Mesenchymal stem cell (in vitro differentiated cells and primary cell): ENCODE data around the gene ANO10.
A peak's percentile ranks its signal among the peaks of the same experiment; 100 is the strongest.

Experiments used
- DNase-seq: peaks from one replicate; pipeline ENCODE4 v3.0.0-alpha.2; 2013
- H2AFZ ChIP-seq: one replicate; pipeline ENCODE4 v1.6.1; 2013; ENCODE audit warnings: low read depth, mild to moderate bottlenecking, control low read depth, inconsistent platforms, low read length, moderate library complexity
- H2AK5ac ChIP-seq: 2 replicates; pipeline ENCODE4 v1.6.1; 2013; ENCODE audit warnings: low read length, moderate library complexity, mild to moderate bottlenecking, inconsistent platforms; ENCODE audit not compliant: severe bottlenecking
- H2BK120ac ChIP-seq: one replicate; pipeline ENCODE4 v1.6.1; 2013; ENCODE audit warnings: low read depth, mild to moderate bottlenecking, inconsistent platforms, low read length, moderate library complexity
- H2BK12ac ChIP-seq, 2 experiments: one replicate each; pipeline ENCODE4 v1.6.1; 2013; ENCODE audit warnings: inconsistent platforms in 2 of 2, low read length in 2 of 2, mild to moderate bottlenecking in 2 of 2, moderate library complexity in 2 of 2, control low read depth in 1 of 2
- H2BK15ac ChIP-seq: one replicate; pipeline ENCODE4 v1.6.1; 2013; ENCODE audit warnings: mild to moderate bottlenecking, low read depth, inconsistent platforms; ENCODE audit not compliant: poor library complexity, severe bottlenecking
- H2BK5ac ChIP-seq: 2 replicates; pipeline ENCODE4 v1.6.1; 2013; ENCODE audit warnings: low read depth, mild to moderate bottlenecking, low read length, control low read depth, inconsistent platforms; ENCODE audit not compliant: poor library complexity, severe bottlenecking
- H3K14ac ChIP-seq, 2 experiments: one replicate each; pipeline ENCODE4 v1.6.1; 2013; ENCODE audit warnings: inconsistent platforms in 2 of 2, low read length in 2 of 2, control low read depth in 1 of 2, mild to moderate bottlenecking in 1 of 2, moderate library complexity in 1 of 2
- H3K18ac ChIP-seq, 2 experiments: one replicate each; pipeline ENCODE4 v1.6.1; 2013; ENCODE audit warnings: inconsistent platforms in 2 of 2, low read length in 2 of 2, control low read depth in 1 of 2, low read depth in 1 of 2, mild to moderate bottlenecking in 1 of 2
- H3K23ac ChIP-seq, 2 experiments: one replicate each; pipeline ENCODE4 v1.6.1; 2013; ENCODE audit warnings: inconsistent platforms in 2 of 2, low read length in 2 of 2, mild to moderate bottlenecking in 2 of 2, moderate library complexity in 2 of 2, control low read depth in 1 of 2
- H3K27ac ChIP-seq: 2 replicates; pipeline ENCODE4 v1.5.1; 2013; ENCODE audit warnings: mild to moderate bottlenecking, moderate library complexity, low read length, control low read depth, inconsistent platforms; ENCODE audit not compliant: poor library complexity, severe bottlenecking
- H3K27me3 ChIP-seq, 2 experiments: 2 replicates each; pipeline versions ENCODE4 v1.6.1 to v1.7.0; 2013; ENCODE audit warnings: low read length in 2 of 2, mild to moderate bottlenecking in 2 of 2, moderate library complexity in 2 of 2, control low read depth in 1 of 2, inconsistent platforms in 1 of 2; ENCODE audit not compliant: control insufficient read depth in 1 of 2, insufficient read depth in 1 of 2
- H3K36me3 ChIP-seq, 2 experiments: 2 replicates each; pipeline versions ENCODE4 v1.6.1 to v1.7.0; 2013; ENCODE audit warnings: low read length in 2 of 2, control low read depth in 1 of 2, inconsistent platforms in 1 of 2, low read depth in 1 of 2, mild to moderate bottlenecking in 1 of 2; ENCODE audit not compliant: insufficient read depth in 2 of 2, control insufficient read depth in 1 of 2
- H3K4ac ChIP-seq, 2 experiments: one replicate each; pipeline ENCODE4 v1.6.1; 2013; ENCODE audit warnings: inconsistent platforms in 2 of 2, low read length in 2 of 2, mild to moderate bottlenecking in 2 of 2, moderate library complexity in 2 of 2, control low read depth in 1 of 2, low read depth in 1 of 2
- H3K4me1 ChIP-seq: 2 replicates; pipeline ENCODE4 v1.6.1; 2013; ENCODE audit warnings: low read depth, low read length, control low read depth; ENCODE audit not compliant: control insufficient read depth, insufficient read depth
- H3K4me2 ChIP-seq: 2 replicates; pipeline ENCODE4 v1.6.1; 2013; ENCODE audit warnings: low read length, mild to moderate bottlenecking, inconsistent platforms; ENCODE audit not compliant: poor library complexity, severe bottlenecking
- H3K4me3 ChIP-seq, 2 experiments: 2 replicates each; pipeline versions ENCODE4 v1.5.1 to v1.7.0; 2013; ENCODE audit warnings: low read length in 2 of 2, mild to moderate bottlenecking in 2 of 2, control low read depth in 1 of 2, low read depth in 1 of 2; ENCODE audit not compliant: insufficient read depth in 1 of 2
- H3K79me1 ChIP-seq: replicated peaks from 2 replicates; pipeline ENCODE4 v1.6.1; 2013; ENCODE audit warnings: mild to moderate bottlenecking, control low read depth, low read length, inconsistent platforms; ENCODE audit not compliant: poor library complexity, severe bottlenecking
- H3K9ac ChIP-seq: 2 replicates; pipeline ENCODE4 v1.7.0; 2013; ENCODE audit warnings: mild to moderate bottlenecking, low read length, moderate library complexity
- H3K9me3 ChIP-seq: 2 replicates; pipeline ENCODE4 v1.7.0; 2013; ENCODE audit warnings: mild to moderate bottlenecking, low read length; ENCODE audit not compliant: control insufficient read depth
- H4K8ac ChIP-seq: one replicate; pipeline ENCODE4 v1.6.1; 2013; ENCODE audit warnings: inconsistent platforms, mild to moderate bottlenecking, low read length, moderate library complexity
- H4K91ac ChIP-seq: one replicate; pipeline ENCODE4 v1.6.1; 2013; ENCODE audit warnings: mild to moderate bottlenecking, low read length, inconsistent platforms
- WGBS: methylation state at CpG from one replicate; pipeline ENCODE4 v1.1.7; 2013; ENCODE audit warnings: mixed read lengths; 5-methylcytosine and 5-hydroxymethylcytosine counted together

Gene ANO10

DNA sequence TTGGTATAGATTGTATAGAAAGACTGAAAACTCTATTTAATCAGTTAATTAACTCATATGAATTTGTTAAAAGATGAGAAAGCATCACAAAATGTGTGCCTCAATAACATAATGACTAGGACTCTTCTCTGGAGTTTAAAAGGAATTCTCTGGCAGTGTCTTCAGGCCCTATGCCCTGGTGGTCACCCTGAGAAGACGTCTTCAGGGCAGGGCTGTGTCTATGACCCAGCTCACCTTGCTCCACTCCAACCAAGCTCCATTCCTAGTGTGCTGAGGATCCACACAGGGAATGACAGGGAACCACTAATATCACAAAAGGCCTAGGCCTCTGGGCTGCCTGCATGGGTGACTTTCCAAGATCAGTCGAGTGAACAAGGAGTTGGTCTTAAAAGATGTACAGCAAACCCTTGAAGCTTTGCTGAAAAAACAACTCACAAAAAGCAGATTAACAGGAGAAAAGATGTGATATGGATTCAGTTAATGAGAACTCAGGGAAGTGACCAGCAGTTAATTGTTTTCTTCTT is 178.9 kb downstream of the ANO10 start:
- H3K18ac ChIP-seq: no peak overlapping the region
- no peak overlapping the region for H2BK15ac ChIP-seq
- no peak overlapping the region for H4K8ac ChIP-seq
- H3K4me2 ChIP-seq: no peak overlapping the region
- H2AFZ ChIP-seq: no peak overlapping the region
- H2BK5ac ChIP-seq: no peak overlapping the region
- no peak overlapping the region for H3K9ac ChIP-seq
- H2AK5ac ChIP-seq: no peak overlapping the region
- no peak overlapping the region for H3K4me3 ChIP-seq
- H2BK12ac ChIP-seq: no peak overlapping the region
- no peak overlapping the region for H3K27ac ChIP-seq
- no peak overlapping the region for H2BK120ac ChIP-seq
- peaks cover 4% of the 10 kb centered on the region for H3K79me1 ChIP-seq
- peaks cover 6% of the 10 kb centered on the region for H3K9me3 ChIP-seq
- peak overlapping the region in 1 of 2 experiments; percentile 24 for H3K23ac ChIP-seq
- H3K14ac ChIP-seq: peak overlapping the region in 1 of 2 experiments; percentile 7
- no peaks in the 10 kb centered on the region for H3K27me3 ChIP-seq
- peaks cover 0 to 5% of the 10 kb centered on the region in 2 experiments for H3K36me3 ChIP-seq
- no peak for DNase-seq
- no peak overlapping the region for H3K4ac ChIP-seq
- no peaks in the 10 kb centered on the region for H3K4me1 ChIP-seq
- 93% methylated on average over 2 of the region's 2 CpGs for WGBS
- no peak overlapping the region for H4K91ac ChIP-seq

- H3K9me3 ChIP-seq: peaks cover 6% of the 10 kb centered on the region
- no peaks in the 10 kb centered on the region for H3K27me3 ChIP-seq
- no peak overlapping the region for H2AFZ ChIP-seq
- H3K4me1 ChIP-seq: no peaks in the 10 kb centered on the region
- no peak overlapping the region for H2AK5ac ChIP-seq
- H2BK15ac ChIP-seq: no peak overlapping the region
- H3K18ac ChIP-seq: no peak overlapping the region
- H2BK5ac ChIP-seq: no peak overlapping the region
- peaks cover 8% of the 10 kb centered on the region for H3K79me1 ChIP-seq
- no peak overlapping the region for H3K9ac ChIP-seq
- H2BK120ac ChIP-seq: no peak overlapping the region
- H3K4ac ChIP-seq: no peak overlapping the region
- no peak overlapping the region for H2BK12ac ChIP-seq
- no peak overlapping the region for H3K14ac ChIP-seq
- H3K27ac ChIP-seq: no peak overlapping the region
- no peak overlapping the region for H3K4me2 ChIP-seq
- no peak overlapping the region for H3K4me3 ChIP-seq
- peaks cover under 1 to 10% of the 10 kb centered on the region in 2 experiments for H3K36me3 ChIP-seq
- DNase-seq: no peak
- WGBS: 100% methylated on average over 1 of the region's 3 CpGs
- H3K23ac ChIP-seq: no peak overlapping the region
- H4K91ac ChIP-seq: no peak overlapping the region
- no peak overlapping the region for H4K8ac ChIP-seq
Measured at GRCh38 chr3:43436507-43437140, 185.2 kb downstream of the ANO10 start.

- no peaks in the 10 kb centered on the region for H3K4me1 ChIP-seq
- peaks cover 6% of the 10 kb centered on the region for H3K9me3 ChIP-seq
- no peak overlapping the region for H2BK120ac ChIP-seq
- H2BK5ac ChIP-seq: no peak overlapping the region
- no peak overlapping the region for H3K27ac ChIP-seq
- H3K18ac ChIP-seq: no peak overlapping the region
- H2AK5ac ChIP-seq: no peak overlapping the region
- H3K27me3 ChIP-seq: no peaks in the 10 kb centered on the region
- no peak for DNase-seq
- no peak overlapping the region for H4K8ac ChIP-seq
- no peak overlapping the region for H3K4me3 ChIP-seq
- no peak overlapping the region for H2BK15ac ChIP-seq
- H3K9ac ChIP-seq: no peak overlapping the region
- no peak overlapping the region for H3K4ac ChIP-seq
- H3K14ac ChIP-seq: no peak overlapping the region
- H3K4me2 ChIP-seq: no peak overlapping the region
- H3K23ac ChIP-seq: no peak overlapping the region
- peaks cover 3 to 15% of the 10 kb centered on the region in 2 experiments for H3K36me3 ChIP-seq
- no peak overlapping the region for H4K91ac ChIP-seq
- no peak overlapping the region for H2BK12ac ChIP-seq
- H3K79me1 ChIP-seq: peaks cover 8% of the 10 kb centered on the region
- H2AFZ ChIP-seq: no peak overlapping the region
Measured at GRCh38 chr3:43435706-43436105, 186.1 kb downstream of the ANO10 start.

DNA sequence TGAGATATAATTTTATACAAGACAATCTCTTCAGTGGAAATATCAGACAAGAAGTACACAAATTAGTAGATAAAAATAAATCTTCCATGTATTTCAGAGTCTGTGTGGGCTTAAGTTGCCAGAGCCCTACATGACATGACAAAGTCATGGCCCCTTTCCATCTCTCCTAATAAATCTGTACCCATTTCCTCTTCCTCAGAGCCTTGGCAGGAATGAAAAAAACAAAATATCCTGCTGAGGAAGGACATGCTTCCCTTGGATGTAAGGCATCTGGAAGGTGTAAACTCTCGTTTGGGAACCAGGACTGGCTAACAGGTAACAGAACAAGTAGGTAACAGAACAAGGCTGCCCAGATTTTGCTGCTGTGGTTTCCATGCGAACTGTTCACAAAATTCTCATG is 187.4 kb downstream of the ANO10 start:
- no peaks in the 10 kb centered on the region for H3K27me3 ChIP-seq
- H2AK5ac ChIP-seq: no peak overlapping the region
- H3K23ac ChIP-seq: no peak overlapping the region
- H2BK120ac ChIP-seq: no peak overlapping the region
- no peak overlapping the region for H3K18ac ChIP-seq
- no peak overlapping the region for H4K91ac ChIP-seq
- H3K4me2 ChIP-seq: no peak overlapping the region
- H3K36me3 ChIP-seq: peaks cover 3 to 15% of the 10 kb centered on the region in 2 experiments
- no peak for DNase-seq
- H2BK5ac ChIP-seq: no peak overlapping the region
- peaks cover 7% of the 10 kb centered on the region for H3K79me1 ChIP-seq
- no peak overlapping the region for H3K9ac ChIP-seq
- no peaks in the 10 kb centered on the region for H3K4me1 ChIP-seq
- H2BK15ac ChIP-seq: no peak overlapping the region
- no peak overlapping the region for H3K4me3 ChIP-seq
- no peak overlapping the region for H2AFZ ChIP-seq
- no peak overlapping the region for H3K27ac ChIP-seq
- WGBS: 50% methylated on average over 1 of the region's 2 CpGs
- H4K8ac ChIP-seq: no peak overlapping the region
- H3K14ac ChIP-seq: no peak overlapping the region
- H2BK12ac ChIP-seq: no peak overlapping the region
- no peak overlapping the region for H3K4ac ChIP-seq
- peaks cover 3% of the 10 kb centered on the region for H3K9me3 ChIP-seq
